ENCODE results near the gene SLC41A3.

- TF ChIP-seq CTCF (IDR thresholded peaks at IDR 0.05; ENCODE audit: low read depth, low read length, poor library complexity, severe bottlenecking) (no peak), EZH2phosphoT487 (IDR thresholded peaks at IDR 0.05; ENCODE audit: borderline replicate concordance, low read length) (no peak)
These were observed 23.2 kb downstream of the SLC41A3 start for GRCh38 chr3:126060613-126061145.

Data from DOHH2 (cell line).